Kidney epithelial cell (primary cell): ENCODE measurements around the gene AKAP13. TPM values are rescaled to one million over a fixed set of nuclear protein-coding genes. Genes with fewer than 3 reads are reported as not detected.

Source experiments
- DNase-seq: peaks from one replicate; pipeline ENCODE4 v3.0.0-alpha.2; 2010; ENCODE audit warnings: low read depth
- H3K27me3 ChIP-seq: 2 replicates; pipeline ENCODE4 v1.6.0; 2011; ENCODE audit warnings: low read length; ENCODE audit not compliant: control insufficient read depth, insufficient read depth
- H3K36me3 ChIP-seq: 2 replicates; pipeline ENCODE4 v1.5.1; 2011; ENCODE audit warnings: low read length; ENCODE audit not compliant: control insufficient read depth, insufficient read depth
- H3K4me3 ChIP-seq: 2 replicates; pipeline ENCODE4 v1.5.1; 2011; ENCODE audit warnings: low read depth, mild to moderate bottlenecking, control low read depth, low read length
- CTCF ChIP-seq: IDR thresholded peaks from 2 replicates; pipeline ENCODE4 v1.5.1; 2011; ENCODE audit warnings: mild to moderate bottlenecking, moderate library complexity, low read length, control low read depth, inconsistent platforms; ENCODE audit not compliant: insufficient read depth, poor library complexity, severe bottlenecking
- total RNA-seq: library from RNA; depleted of rRNA; stranded (reverse); fragments of >200 nt; gene quantifications from 2 replicates; pipeline ENCODE4 v1.2.3, GENCODE V29; 2015

The AKAP13 gene
- total RNA-seq, 1 donor from 2014 or later, result 54.0 TPM

- no peak for DNase-seq
- TF ChIP-seq CTCF, result no peak
- H3K4me3 ChIP-seq, result no peak overlapping the region
- H3K36me3 ChIP-seq, result no peaks in the 10 kb centered on the region
- no peaks in the 10 kb centered on the region for H3K27me3 ChIP-seq
These were observed 326.5 kb downstream of the AKAP13 start for GRCh38 chr15:85706779-85707518.

- Histone ChIP-seq H3K36me3 (no peaks in the 10 kb centered on the region), H3K27me3 (no peaks in the 10 kb centered on the region), H3K4me3 (no peak overlapping the region)
- DNase-seq, result no peak
- no peak for TF ChIP-seq CTCF
These were observed 327.3 kb downstream of the AKAP13 start for GRCh38 chr15:85707519-85708338.

DNA sequence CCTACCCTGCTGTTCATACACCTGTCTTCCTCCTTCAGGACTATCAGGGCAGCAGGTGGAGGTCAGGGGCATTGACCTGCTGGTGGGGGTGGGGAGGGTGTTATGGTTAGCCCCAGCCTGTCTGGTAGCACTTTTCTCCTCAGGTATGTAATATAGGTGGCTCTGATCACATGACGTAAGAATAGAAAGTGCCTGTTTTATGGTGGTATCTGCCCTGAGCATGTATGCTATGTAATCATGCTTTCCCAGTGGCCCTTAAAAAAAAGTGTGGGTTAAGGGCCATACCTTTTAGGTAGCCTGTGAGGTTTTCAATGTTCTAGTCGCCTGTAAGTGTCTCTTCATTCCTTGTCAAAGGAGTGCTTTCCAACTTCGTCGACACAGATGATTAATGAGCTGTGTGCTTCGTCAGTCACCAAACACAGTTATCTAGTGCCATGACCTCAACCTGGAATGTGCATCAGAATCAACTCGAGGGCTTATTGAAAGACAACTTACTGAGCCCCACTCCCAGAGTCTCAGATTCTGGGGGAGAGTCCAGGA lies 328.1 kb downstream of the AKAP13 start:
- no peaks in the 10 kb centered on the region for H3K27me3 ChIP-seq
- no peaks in the 10 kb centered on the region for H3K36me3 ChIP-seq
- H3K4me3 ChIP-seq, result no peak overlapping the region
- DNase-seq, result no peak
- TF ChIP-seq CTCF, result no peak

DNA sequence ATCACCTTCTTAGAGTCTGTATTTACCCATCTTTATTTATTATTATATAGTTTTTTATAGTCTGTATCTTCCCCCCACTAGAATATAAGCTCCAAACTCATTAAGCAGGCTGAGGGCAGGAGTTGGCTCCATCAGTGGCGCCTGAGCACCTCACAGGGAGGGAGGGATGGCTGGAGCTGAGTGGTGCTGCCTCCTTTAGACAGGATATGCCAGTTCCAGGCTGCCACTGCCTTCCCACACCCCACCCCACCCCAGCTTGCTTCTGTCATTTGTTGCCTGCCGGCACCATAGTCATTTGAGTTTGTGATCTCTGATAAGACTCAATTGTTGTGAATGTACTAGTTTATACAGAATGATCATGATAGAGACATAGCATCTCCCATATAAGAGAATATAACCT lies 328.8 kb downstream of the AKAP13 start:
- Histone ChIP-seq H3K4me3 (no peak overlapping the region), H3K36me3 (no peaks in the 10 kb centered on the region), H3K27me3 (no peaks in the 10 kb centered on the region)
- TF ChIP-seq CTCF, result no peak
- no peak for DNase-seq

DNA sequence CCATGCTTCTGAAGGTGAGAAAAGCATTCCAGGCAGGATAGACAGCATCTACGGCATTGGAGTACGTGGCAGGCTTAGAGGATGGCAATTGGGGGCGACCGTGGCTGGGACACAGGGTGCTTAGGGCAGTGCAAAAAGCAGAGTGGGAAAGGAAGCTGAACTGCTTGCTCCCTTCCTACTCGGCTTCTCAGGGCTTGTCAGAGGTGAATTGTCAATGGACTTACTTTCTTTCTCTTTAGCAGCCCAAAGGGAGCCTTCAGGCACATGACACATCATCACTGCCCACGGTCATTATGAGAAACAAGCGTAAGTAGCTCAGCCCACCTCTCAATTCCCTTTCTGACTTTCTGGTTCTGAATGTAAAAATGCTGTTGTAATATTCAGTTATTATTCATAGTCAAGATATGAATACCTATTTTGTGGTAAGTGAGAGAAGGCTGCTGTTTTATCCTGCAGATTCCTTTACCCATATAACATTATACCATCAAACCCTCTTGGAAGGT lies 330.0 kb downstream of the AKAP13 start:
- no peak for TF ChIP-seq CTCF
- Histone ChIP-seq H3K27me3 (no peaks in the 10 kb centered on the region), H3K4me3 (no peak overlapping the region), H3K36me3 (no peaks in the 10 kb centered on the region)
- no peak for DNase-seq
